OCI-LY1 (cell line): Measurements from ENCODE around the gene LCN9.

Experiments
- H2AFZ ChIP-seq: fragments of 200-600 bp; sonication (generic), shearing (Covaris generic); 2 replicates; pipeline ENCODE4 v1.6.0; 2014; ENCODE audit warnings: antibody characterized with exemption, mild to moderate bottlenecking, low read length
- H3F3A ChIP-seq: fragments of 200-600 bp; sonication (generic), shearing (Covaris generic); 2 replicates; pipeline ENCODE4 v1.6.0; 2014; ENCODE audit warnings: mild to moderate bottlenecking, antibody characterized with exemption, low read length, moderate library complexity; ENCODE audit not compliant: insufficient read depth
- H3K27ac ChIP-seq: fragments of 200-600 bp; sonication (generic); 2 replicates; pipeline ENCODE4 v1.5.1; 2014; ENCODE audit warnings: low read length, mixed run types, mild to moderate bottlenecking, low read depth; ENCODE audit not compliant: poor library complexity, severe bottlenecking
- H3K27me3 ChIP-seq: fragments of 200-600 bp; sonication (generic); 2 replicates; pipeline ENCODE4 v1.6.0; 2014; ENCODE audit warnings: antibody characterized with exemption, mild to moderate bottlenecking, low read length, moderate library complexity; ENCODE audit not compliant: insufficient read depth
- H3K36me3 ChIP-seq: fragments of 200-600 bp; sonication (generic); 2 replicates; pipeline ENCODE4 v1.6.1; 2014; ENCODE audit warnings: mild to moderate bottlenecking, antibody characterized with exemption, low read length, moderate library complexity, mixed read lengths; ENCODE audit not compliant: insufficient read depth
- H3K4me1 ChIP-seq: fragments of 200-600 bp; sonication (generic); 2 replicates; pipeline ENCODE4 v1.5.1; 2014; ENCODE audit warnings: mild to moderate bottlenecking, low read length, moderate library complexity; ENCODE audit not compliant: insufficient read depth, severe bottlenecking
- H3K4me2 ChIP-seq: fragments of 200-600 bp; sonication (generic), shearing (Covaris generic); 2 replicates; pipeline ENCODE4 v1.6.1; 2014; ENCODE audit warnings: low read length
- H3K4me3 ChIP-seq: fragments of 200-600 bp; sonication (generic); 2 replicates; pipeline ENCODE4 v1.5.1; 2014; ENCODE audit warnings: low read length, low read depth, mild to moderate bottlenecking, mixed read lengths; ENCODE audit not compliant: poor library complexity, severe bottlenecking
- H3K79me2 ChIP-seq: fragments of 200-600 bp; shearing (Covaris generic); 2 replicates; pipeline ENCODE4 v1.6.1; 2016; ENCODE audit warnings: mixed run types, low read length, mixed read lengths; ENCODE audit not compliant: insufficient read depth
- H3K9ac ChIP-seq: fragments of 200-600 bp; sonication (generic), shearing (Covaris generic); 2 replicates; pipeline ENCODE4 v1.6.1; 2014; ENCODE audit warnings: mild to moderate bottlenecking, low read length, mixed read lengths
- H3K9me2 ChIP-seq: fragments of 200-600 bp; sonication (generic), shearing (Covaris generic); 2 replicates; pipeline ENCODE4 v1.6.1; 2014; ENCODE audit warnings: low read depth, mild to moderate bottlenecking, low read length, mixed read lengths
- H3K9me3 ChIP-seq: fragments of 200-600 bp; shearing (Covaris generic); 2 replicates; pipeline ENCODE4 v1.6.1; 2014; ENCODE audit warnings: low read length, mixed read lengths
- H4K20me1 ChIP-seq: fragments of 200-600 bp; sonication (generic), shearing (Covaris generic); 2 replicates; pipeline ENCODE4 v1.6.0; 2016; ENCODE audit warnings: mild to moderate bottlenecking, low read length; ENCODE audit not compliant: insufficient read depth
- EZH2 ChIP-seq: fragments of 200-600 bp; sonication (generic), shearing (Covaris generic); IDR thresholded peaks from 2 replicates; pipeline ENCODE4 v1.8.0; 2017; ENCODE audit warnings: borderline replicate concordance, mixed run types, mild to moderate bottlenecking, antibody characterized with exemption, low read length, moderate library complexity, mixed read lengths
- TF ChIP-seq, protein P1 (sequence below): fragments of 200-600 bp; sonication (generic), shearing (Covaris generic); IDR thresholded peaks from 2 replicates; pipeline ENCODE4 v1.5.1; 2017; ENCODE audit warnings: mild to moderate bottlenecking, antibody characterized with exemption, low read length, moderate library complexity, mixed read lengths

Gene LCN9

DNA sequence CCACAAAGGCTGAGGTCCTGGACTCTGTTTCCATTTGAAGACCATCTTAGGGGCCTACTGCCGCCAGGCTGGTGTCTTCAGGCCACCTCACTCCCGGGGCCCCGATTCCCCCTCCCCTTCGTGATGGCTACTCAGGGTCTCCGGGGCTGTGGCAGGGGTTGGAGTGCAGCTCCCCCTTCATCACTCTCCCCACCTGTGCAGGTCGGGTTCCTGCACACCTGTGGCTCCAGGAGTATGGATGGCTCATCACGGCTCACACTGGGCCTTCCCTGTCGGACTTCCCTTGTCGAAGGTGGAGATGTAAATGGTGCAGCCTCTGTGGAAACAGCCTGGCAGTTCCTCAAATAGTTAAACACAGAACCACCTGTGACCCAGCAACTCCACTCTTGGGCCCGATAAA is 11.9 kb downstream of the LCN9 start:
- H3K4me2 ChIP-seq, result no peak overlapping the region
- H3K9me2 ChIP-seq, result no peaks in the 10 kb centered on the region
- H3F3A ChIP-seq, result no peaks in the 10 kb centered on the region
- no peak overlapping the region for H3K4me3 ChIP-seq
- no peak overlapping the region for H3K9ac ChIP-seq
- H3K9me3 ChIP-seq, result no peaks in the 10 kb centered on the region
- no peak overlapping the region for H3K27ac ChIP-seq
- TF ChIP-seq, protein P1, sequence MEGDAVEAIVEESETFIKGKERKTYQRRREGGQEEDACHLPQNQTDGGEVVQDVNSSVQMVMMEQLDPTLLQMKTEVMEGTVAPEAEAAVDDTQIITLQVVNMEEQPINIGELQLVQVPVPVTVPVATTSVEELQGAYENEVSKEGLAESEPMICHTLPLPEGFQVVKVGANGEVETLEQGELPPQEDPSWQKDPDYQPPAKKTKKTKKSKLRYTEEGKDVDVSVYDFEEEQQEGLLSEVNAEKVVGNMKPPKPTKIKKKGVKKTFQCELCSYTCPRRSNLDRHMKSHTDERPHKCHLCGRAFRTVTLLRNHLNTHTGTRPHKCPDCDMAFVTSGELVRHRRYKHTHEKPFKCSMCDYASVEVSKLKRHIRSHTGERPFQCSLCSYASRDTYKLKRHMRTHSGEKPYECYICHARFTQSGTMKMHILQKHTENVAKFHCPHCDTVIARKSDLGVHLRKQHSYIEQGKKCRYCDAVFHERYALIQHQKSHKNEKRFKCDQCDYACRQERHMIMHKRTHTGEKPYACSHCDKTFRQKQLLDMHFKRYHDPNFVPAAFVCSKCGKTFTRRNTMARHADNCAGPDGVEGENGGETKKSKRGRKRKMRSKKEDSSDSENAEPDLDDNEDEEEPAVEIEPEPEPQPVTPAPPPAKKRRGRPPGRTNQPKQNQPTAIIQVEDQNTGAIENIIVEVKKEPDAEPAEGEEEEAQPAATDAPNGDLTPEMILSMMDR, result no peak
- TF ChIP-seq EZH2, result no peak
- H3K79me2 ChIP-seq, result no peaks in the 10 kb centered on the region
- H3K27me3 ChIP-seq, result no peaks in the 10 kb centered on the region; the same call in 1 of the 2 replicates
- H3K4me1 ChIP-seq, result no peaks in the 10 kb centered on the region
- H2AFZ ChIP-seq, result no peak overlapping the region
- H4K20me1 ChIP-seq, result no peaks in the 10 kb centered on the region
- no peaks in the 10 kb centered on the region for H3K36me3 ChIP-seq

DNA sequence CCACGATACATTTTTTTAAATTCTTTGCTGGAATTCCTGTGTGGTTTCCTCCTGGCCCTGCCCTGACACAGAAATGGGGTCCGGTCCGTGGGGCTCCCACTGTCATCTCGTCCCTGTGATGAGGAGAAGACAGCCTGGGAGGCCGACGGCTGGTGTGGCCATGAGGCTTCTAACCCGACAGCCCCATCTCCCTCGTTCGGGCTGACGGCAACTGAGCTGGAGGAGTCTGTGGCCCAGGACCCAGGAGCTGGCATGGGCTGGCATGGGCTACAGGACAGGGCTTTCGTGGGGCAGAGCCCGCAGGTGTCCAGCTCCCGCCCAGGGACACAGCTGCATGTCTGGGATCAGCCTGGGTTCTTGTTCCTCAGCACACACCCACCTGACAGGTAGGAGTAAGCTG is 13.8 kb downstream of the LCN9 start:
- Histone ChIP-seq H2AFZ (no peak overlapping the region), H3K4me3 (no peak overlapping the region), H3K27ac (no peak overlapping the region), H3K27me3 (no peaks in the 10 kb centered on the region), H3K9me3 (no peaks in the 10 kb centered on the region), H3K4me2 (no peak overlapping the region), H3K36me3 (no peaks in the 10 kb centered on the region), H3K9ac (no peak overlapping the region), H3F3A (no peaks in the 10 kb centered on the region), H3K79me2 (no peaks in the 10 kb centered on the region), H3K4me1 (no peaks in the 10 kb centered on the region), H4K20me1 (no peaks in the 10 kb centered on the region), H3K9me2 (no peaks in the 10 kb centered on the region)
- TF ChIP-seq EZH2, result no peak
- TF ChIP-seq, protein P1, result no peak

DNA sequence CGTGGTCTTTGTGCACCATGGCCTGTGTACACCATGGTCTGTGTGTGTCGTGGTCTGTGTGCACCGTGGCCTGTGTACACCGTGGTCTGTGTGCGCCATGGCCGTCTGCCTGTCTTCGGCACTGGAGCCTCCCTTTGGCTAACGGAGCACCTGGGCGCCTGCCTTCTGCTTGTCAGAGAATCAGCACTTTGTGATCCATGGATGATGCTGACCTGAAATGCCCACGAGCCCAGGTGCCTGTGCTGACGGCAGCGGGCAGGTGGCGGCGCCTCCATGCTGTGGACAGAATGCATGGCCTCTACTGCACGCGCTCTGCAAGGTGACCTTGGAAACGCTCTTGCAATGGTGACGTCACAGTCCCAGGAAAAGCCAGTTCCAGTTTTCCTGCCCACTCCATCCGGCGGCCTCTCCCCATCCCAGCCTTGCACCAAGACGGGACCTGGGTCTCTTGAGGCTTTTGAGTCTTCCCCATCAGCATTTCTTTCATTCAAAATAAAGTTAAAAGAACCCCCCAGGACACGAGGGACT is 14.6 kb downstream of the LCN9 start:
- Histone ChIP-seq H4K20me1 (no peaks in the 10 kb centered on the region), H3K9me3 (no peaks in the 10 kb centered on the region), H3K9me2 (no peaks in the 10 kb centered on the region), H3K79me2 (no peaks in the 10 kb centered on the region), H3K9ac (no peak overlapping the region), H3K27me3 (no peaks in the 10 kb centered on the region), H3K4me2 (no peak overlapping the region), H3K4me3 (no peak overlapping the region), H3K36me3 (no peaks in the 10 kb centered on the region), H3F3A (no peaks in the 10 kb centered on the region), H3K4me1 (no peaks in the 10 kb centered on the region), H2AFZ (no peak overlapping the region), H3K27ac (no peak overlapping the region)
- TF ChIP-seq, protein P1, result no peak
- TF ChIP-seq EZH2, result no peak
